ENCODE results near the gene PLIN1.

DNA sequence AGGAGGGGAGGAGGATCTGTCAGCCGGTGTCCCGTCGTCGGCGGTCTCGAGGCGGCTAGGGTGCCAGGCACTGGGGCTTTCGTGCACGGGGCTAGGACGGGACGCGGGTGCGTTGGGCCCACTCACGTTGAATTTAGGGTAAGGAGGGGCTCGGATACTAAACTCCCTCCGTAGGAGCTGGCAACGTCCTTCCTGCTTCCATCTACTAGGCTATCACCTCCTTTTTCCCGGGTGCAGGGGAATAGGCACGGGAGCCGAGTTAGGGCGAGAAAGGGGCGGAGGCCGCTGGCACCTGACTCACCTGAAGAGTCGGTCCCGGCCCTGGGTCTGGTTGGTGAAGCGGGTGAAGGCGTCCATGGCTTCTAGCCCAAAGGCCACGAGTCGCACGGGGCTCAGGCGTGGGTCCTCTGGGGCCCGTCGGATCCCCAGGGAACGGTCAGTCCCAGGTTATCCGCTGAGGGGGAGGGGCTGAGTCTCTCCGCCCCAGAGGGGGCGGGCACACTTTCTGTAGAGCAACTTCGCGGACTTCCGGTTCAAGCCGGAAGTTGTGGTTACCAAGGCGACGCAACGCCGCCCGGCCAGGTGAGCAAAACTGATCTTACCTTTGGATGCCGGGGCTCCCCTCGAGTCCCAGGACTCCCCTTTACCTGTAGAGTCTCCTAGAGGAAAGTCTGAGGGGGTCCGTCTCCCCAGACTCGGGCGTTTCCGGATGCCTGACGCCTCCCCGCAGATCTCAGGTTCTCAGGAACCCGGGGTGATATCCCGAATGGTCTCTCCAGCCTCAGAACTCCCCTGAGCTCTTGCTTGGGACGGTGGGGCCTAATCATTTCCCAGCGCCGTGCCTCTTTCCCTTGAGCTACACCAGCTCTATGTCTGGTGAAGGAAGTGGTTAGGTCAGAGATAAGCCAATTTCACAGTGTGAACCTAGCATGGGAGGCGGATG lies 11.4 kb upstream of the PLIN1 start, which contains the start of the genes PEX11A and WDR93:
- TF ChIP-seq, protein P1, sequence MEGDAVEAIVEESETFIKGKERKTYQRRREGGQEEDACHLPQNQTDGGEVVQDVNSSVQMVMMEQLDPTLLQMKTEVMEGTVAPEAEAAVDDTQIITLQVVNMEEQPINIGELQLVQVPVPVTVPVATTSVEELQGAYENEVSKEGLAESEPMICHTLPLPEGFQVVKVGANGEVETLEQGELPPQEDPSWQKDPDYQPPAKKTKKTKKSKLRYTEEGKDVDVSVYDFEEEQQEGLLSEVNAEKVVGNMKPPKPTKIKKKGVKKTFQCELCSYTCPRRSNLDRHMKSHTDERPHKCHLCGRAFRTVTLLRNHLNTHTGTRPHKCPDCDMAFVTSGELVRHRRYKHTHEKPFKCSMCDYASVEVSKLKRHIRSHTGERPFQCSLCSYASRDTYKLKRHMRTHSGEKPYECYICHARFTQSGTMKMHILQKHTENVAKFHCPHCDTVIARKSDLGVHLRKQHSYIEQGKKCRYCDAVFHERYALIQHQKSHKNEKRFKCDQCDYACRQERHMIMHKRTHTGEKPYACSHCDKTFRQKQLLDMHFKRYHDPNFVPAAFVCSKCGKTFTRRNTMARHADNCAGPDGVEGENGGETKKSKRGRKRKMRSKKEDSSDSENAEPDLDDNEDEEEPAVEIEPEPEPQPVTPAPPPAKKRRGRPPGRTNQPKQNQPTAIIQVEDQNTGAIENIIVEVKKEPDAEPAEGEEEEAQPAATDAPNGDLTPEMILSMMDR (optimal IDR thresholded peaks at IDR 0.05 in 1 of 3, IDR thresholded peaks at IDR 0.05 in 1 of 3, conservative IDR thresholded peaks at IDR 0.05 in 1 of 3; ENCODE audit: extremely low read depth in 1 of 3, insufficient read depth in 2 of 3, low read length in 3 of 3), result no peak
- no peak for TF ChIP-seq EZH2 (IDR thresholded peaks at IDR 0.05; ENCODE audit: low read length)
